HG02610 (cell line): ENCODE measurements around the gene ADARB2.
"Not testable (repeated sequence)": the region's sequence is repeated elsewhere in the genome, so short reads cannot be mapped to it uniquely, and the experiment has no call there.

Experiments used
- ATAC-seq: cut with Tn5 transposase; IDR thresholded peaks from one replicate; pipeline ENCODE4 v1.9.1; 2021; ENCODE audit warnings: mild to moderate bottlenecking, moderate library complexity; ENCODE audit not compliant: unreplicated experiment

ADARB2 gene

DNA sequence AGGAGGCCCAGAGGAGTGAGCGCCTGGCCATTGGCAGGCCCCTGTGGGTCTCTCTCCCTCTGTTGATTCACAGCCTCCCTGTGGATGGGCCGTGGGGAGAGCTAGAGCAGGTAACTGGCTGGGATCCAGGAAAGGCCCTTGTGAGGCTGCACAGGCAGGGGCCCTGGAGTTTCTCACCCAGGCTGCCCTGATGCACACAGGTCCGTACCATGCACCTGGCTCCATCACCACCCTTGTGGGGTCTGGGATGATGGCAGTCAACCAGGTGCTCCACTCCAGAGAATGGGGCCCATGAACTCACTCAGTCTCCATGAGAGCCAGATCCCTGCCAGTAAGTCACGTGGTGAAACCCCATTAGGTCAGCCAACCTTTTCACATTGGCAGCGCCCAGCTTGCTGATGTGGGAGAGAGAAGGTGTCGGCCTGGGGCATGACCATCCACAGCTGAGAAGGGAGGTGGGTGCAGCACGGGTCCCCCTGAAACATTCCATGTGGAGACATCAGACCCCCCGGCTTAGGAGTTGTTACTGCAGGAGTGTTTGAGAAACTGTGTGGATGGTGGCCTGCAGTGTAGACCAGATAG lies 320.8 kb downstream of the ADARB2 start:
- no peak for ATAC-seq

DNA sequence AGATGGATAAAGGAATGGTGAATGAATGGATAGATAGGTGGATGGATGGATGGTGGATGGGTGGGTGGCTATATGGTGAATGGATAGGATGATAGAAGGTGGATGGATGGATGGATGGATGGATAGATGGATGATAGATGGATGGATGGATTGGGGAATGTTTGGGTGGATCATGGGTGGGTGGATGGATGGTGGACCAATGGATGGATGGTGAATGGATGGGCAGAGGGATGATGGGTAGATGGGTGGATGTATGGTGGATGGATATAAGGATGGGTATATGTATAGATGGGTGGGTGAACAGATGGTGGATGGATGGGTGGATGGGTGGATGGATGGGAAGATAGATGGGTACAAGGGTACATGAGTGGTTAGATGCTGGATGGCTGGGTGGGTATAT lies 322.4 kb downstream of the ADARB2 start:
- ATAC-seq = no peak

DNA sequence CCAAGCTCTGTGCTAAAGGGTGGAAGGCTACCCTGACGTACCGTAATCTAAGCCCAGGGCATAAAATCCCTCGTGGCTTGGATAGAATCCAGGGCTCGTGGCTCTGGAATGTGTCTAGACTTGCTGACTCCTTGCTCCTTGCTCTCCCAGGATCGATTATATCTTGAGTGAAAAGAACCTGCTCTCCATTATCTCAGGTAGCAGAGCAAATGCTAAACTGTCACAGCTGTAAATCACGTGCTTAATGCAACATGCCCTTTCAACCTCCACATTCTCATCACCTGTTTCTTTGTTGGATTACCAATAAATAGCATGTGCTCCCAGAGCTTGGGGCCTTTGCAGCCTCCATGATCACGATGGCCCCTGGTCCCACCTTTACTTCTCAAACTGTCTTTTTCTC lies 323.0 kb downstream of the ADARB2 start:
- not testable (repeated sequence) for ATAC-seq

DNA sequence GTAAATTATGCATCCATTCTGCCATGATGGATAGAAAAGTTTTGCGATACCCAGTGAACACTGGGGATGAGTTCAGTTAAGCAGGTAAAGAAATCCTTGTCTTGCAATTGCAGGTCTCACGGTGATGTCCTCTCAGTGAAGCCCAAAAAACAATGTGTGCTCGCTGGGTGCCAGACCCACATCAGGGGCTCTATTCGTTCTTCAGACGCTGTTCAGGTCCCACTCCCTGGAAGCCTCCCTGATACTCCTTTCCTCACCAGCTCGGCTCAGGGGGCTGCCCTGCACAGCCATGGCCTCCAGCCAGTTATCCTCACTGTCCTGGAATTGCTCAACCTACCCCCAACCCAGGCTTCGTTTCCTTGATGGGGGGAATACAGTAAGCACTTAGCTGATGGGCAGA lies 323.5 kb downstream of the ADARB2 start:
- no peak for ATAC-seq

DNA sequence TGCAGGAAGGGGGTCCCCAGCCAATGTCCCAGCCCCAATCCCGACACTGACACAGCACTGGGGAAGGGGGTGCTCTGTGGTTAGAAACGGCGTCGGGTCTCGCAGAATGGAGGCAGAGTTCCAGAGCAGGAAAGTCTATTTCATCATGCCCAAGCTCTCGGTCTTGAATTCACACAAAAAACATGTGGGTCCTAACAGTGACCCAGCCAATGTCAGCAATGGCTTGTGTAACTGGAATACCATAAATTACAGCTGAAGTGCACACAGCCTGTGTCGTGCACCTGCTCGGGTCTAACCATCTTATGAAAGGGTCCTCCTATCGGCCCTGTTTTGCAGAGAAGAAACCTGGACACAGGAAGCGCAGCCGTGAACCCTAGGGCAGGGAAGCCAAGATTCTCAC lies 324.1 kb downstream of the ADARB2 start:
- no peak for ATAC-seq

DNA sequence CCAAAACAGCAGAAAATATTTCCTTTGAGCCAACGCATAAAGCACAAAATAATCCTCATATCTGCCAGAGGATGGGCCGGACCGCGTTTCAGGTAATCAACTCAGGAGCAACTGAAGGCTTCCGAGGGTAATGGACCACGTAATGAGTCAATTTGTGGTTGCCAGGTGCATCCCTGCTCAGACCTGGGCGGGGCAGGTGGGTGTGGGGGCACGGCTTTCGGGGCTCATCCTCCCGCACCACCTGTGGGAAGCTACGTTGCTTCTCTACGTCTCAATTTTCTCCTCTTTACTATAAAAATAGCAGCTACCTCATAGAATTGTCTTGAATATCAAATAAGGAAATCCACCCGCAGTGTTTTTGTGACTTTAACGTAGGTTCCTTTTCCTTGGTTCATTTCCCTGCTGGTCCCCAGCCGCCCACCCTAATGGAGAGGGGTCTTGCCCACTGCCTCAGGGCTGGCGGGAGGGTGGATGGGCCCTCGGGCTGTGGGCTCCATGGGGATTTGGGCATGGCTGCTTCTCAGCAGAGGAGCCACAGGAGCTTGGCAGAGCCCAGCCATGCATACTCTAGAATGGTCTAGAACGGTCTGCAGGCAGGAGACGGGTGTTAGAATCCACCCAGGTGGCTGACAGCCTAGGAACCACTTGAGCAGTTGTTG lies 324.7 kb downstream of the ADARB2 start:
- ATAC-seq = no peak

DNA sequence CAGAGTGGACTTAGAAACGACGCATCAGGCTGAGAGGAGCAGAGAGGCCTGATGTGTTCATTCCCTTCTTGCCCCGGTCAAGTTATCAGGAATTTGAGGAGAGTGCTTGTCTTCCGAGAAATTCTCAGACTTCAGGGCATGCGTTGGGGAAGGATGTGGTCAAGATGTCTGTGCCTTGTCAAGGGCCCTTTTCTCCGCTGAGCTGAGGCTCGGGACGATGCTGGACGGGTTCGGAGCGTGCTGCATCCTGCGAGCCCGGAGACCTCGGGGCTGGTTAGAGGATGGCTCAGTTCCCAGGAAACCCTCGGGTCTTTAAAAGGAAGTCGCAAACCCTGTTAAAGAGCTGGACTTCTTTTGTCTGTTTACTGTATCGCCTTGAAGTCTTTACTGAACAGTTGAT lies 325.4 kb downstream of the ADARB2 start:
- no peak for ATAC-seq

DNA sequence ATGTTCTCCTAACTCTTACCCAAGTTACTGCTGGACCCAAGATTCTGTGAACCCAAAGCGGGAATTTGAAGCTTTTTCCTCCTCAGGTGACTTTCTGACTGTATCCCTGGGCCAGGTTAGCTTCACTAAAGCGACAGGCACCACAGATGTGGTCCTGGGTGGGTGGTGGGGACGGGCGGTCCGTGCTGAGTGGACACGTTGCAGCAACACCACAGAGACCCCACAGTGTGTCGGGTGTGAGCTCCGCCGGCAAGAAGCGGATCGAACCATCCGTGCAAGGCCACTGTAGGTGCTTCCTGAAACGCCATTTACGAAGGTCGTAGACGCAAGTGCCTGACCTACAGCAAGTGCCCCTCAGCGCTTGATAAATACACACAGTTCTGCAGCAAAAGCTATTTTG lies 325.9 kb downstream of the ADARB2 start:
- ATAC-seq = no peak

DNA sequence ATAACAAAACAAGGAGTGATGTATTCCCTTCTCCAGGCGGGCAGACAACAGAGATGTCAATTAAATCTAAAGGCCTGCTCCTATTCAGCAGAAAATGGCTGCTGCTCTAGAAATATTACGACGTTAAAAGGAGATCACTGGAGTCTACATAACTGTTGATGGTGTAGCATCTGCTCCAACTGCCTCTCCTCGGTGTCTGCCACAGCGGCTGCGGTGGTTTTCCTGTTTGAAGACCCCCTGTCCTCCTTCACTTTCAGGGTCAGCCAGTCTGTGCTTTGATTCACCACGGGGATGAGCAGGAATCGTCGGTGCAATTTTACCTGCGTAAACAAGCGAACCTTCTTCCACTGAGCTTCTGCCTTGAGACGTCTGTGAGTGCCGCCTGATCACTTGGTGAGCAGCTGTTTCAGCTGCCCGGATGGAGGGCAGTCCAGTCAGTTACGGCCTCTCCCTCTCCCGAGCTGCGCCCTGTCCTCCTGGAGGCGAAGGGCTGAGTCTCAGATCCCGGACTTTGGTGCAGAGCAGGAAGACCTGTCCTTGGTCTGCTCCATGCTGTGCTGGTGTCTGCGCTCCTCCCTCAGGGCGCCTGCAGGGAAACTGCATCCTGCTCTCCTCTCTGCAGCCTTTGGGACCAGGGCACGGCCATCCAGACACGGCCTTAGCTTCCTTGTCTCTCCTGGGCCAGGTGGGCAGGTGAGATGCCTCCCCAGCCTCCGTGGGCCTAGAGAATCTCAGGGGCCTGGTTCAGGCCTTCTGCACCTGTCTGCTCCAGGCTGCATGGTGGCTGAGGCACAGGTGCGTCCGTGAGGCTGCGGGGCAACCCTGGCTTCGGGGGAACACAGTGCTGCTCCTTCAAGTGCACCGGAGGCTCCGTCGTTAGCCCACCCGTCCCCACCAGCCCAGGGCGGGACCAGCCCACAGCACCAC lies 326.6 kb downstream of the ADARB2 start:
- ATAC-seq = no peak

DNA sequence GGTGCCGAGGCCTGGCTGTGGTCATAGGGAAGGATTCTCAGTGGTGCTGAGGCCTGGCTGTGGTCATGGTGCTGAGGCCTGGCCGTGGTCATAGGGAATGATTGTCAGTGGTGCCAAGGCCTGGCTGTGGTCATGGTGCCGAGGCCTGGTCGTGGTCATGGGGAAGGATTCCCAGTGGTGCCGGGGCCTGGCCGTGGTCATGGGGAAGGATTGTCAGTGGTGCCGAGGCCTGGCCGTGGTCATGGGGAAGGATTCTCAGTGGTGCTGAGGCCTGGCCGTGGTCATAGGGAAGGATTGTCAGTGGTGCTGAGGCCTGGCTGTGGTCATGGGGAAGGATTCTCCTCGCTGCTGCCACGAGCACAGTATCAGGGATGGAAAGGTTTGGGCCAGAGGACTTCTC lies 327.3 kb downstream of the ADARB2 start:
- ATAC-seq = no peak

DNA sequence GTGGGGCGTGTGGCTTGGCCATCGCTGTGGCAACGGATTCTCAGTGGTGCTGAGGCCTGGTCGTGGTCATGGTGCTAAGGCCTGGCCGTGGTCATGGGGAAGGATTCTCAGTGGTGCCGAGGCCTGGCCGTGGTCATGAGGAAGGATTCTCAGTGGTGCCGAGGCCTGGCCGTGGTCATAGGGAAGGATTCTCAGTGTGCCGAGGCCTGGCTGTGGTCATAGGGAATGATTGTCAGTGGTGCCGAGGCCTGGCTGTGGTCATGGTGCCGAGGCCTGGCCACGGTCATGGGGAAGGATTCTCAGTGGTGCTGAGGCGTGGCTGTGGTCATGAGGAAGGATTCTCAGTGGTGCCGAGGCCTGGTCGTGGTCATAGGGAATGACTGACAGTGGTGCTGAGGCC lies 327.9 kb downstream of the ADARB2 start:
- ATAC-seq = no peak

DNA sequence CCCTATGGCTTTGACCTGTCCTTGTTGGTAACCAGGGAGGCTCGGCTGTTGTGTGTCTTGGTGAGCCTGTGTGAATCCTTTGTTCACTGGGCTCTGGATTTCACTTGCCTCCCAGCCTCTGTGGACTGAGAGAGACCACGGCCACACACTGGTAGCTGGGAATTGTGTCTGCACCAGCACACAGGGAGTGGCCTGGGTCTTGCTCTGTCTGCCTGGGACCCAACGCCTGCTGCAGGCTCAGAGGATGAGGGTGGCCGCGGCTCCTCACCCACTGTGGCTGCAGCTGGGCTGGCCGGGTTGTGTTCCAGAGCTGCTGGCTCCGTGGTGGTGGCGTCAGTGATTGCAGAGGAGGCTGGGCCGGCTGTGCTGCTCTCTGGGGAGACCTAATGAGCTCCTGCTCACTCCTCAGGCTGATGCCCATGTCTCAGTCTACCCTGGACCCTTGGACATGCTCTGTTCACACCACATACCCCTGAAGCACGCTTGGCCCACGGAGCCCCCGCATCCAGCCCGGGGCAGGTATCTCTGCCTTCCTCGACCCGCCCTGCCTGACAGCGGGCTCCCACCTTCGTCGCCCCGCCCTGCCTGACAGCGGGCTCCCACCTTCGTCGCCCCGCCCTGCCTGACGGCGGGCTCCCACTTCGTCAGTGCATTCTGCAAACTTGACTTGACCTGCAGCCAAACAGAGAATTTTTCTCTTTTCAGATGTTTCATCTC lies 328.5 kb downstream of the ADARB2 start:
- no peak for ATAC-seq

DNA sequence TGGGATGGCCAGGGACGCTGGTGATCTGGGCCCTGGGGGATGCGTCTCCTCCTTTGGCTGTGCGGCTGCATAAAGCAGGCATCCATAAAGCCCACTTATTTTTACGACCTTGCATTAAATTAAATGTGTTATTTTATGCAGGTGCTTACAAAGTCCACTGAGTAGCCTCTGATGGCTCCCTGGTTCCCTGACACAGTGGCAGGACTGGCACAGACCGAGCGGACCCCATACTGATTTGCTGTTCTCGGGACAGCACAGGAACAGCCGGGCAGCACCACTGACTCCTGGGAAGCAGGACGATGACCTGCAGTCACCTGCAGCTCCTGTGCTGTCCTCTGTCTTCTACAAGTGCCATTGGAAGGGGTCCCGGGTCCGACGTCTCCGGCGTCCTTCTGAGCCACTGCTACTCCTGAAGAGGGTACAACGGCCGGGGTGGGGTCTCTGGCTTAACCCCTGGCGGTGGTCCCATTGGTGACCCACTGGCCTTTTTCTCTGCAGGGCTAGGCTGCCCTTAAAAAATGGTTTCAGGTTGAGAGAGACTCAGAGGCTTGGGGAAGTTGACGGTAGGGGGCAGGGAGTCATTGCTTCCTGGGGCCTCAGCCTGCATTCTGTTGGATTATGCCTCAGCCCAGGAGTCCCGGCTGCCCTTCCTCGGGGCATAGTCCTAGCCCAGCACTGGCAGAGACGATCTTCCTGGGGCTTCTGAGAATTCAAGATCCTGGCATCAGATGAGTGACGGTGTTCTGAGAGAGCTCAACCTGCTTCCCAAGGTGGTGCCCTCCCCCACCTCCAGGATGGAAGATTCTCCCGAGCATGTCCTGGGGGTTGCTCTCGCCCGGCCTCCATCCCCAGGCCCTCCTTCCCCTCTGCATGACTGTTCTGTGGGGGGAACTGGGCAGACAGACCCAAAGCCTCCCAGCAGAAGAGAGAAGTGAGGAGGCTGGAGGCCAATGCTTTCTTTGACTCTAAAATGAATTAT lies 330.1 kb downstream of the ADARB2 start:
- no peak for ATAC-seq

DNA sequence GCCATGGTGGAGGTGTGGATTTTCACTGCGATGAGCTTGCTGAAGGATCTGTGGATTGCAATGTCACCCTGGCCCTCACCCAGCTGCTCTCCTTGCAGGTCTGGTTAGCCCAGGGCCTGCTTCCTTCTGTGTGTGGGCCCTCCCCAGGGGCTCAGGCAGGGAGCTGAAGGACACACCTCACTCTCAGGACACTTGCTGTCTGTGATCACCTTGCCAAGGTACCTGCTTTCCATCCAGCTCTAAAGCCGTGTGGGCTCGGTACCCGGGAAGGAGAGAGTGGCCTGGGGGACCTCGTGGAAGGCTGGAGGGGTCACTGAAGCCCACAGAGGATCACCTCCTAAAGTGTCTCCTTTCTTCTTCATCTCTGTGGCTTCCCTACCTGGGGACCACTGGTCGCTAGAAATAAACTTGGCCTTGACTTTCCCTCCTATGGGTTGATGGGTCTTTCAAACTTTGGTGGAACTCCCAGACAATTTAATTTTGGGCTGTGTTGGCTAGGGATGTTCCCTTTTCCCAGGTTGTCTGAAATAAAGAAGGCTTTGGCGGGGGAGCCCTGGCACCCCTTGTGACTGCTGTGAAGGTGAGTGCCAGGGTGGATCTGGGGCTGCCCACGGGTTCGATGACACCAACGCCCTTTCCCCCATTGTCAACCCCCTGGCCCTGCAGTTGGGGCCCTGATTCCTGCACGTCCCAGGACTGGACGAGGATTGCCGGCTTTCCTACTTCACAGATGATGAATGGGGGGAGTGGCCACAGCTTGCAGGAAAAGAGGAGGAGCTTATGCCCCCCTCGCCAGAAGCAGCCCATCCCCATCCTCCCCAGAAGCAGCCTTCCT lies 331.0 kb downstream of the ADARB2 start:
- ATAC-seq = no peak

DNA sequence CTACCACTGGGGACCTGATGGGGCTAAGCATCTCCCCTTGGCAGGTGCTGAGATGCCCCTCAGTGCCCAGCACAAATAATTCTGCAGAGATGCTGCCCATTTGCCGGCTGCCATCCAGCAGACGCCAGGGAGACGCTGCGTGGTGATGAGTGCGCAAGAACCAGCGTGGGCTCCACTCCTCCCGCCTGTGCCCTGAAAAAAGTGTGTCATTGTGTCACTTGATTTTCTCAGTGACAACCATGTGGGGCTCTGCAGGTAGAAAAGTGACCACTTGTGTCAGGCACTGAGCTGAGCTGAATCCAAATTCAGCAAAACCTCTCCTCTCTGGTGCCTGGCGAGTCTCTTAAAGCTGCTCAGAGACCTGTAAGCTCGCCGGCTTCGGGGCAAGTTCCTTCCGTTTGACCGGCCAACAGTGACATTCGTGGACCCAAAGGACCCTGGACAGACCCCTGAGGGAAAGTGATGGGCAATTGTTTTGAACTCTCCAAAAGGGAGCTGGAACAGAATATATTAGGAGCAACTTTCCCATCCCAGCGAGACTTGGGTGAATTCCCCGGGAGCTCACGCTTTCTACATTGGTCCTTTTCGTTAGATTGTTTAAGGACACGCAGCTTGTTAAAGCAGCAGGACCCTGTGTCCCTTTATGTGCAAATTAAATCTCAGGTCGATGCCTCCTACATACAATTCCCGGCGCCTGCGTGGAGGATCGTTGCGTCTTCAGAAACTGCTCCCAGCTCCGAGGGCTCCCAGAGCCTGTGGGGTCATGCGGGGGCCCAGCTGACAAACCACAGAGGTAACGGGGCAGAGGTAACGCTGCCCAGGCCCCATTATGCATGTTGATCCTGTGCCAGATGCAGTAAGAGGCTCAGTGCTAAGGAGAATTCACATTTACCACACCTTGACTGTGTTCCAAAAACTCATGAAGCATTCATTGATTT lies 332.7 kb downstream of the ADARB2 start:
- no peak for ATAC-seq

DNA sequence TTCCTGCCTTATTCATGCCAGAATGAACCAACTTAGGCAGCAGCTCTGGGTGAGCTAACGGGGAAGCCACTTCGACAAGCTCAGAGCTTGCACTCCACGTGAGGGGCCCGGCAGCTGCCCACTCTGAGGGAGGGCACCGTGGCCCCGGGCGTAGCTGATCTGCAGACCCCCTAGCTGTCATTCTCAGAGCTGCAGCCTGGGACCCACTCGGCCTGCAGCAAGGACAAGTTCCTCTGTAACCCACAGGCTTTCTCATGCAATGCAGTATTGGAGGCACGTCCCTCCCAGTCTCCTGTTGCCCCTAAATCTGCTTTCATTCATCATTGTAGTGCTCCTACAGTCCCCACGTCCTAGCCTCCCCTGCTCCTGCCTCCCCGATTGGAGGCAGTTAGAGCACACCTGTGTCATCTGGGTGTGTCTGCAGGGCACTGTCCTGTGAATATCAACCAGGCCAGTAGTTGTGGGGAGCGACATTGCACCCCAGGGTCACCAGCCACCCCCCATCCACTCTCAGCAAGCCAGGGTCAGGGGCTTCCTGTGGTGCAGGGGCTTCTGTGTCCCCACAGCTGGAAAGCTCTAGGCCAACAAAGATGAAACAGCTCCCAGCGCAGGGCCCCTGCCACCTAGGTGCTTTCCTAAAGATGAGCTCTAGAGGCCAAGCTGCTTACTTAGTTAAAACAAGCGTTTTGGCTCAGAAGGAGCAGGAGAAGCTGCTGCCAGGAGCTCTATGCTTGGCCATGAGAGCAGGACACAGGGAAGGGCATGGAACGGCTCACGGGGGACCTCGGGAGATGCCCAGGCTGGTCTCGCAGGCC lies 333.6 kb downstream of the ADARB2 start:
- ATAC-seq = no peak

DNA sequence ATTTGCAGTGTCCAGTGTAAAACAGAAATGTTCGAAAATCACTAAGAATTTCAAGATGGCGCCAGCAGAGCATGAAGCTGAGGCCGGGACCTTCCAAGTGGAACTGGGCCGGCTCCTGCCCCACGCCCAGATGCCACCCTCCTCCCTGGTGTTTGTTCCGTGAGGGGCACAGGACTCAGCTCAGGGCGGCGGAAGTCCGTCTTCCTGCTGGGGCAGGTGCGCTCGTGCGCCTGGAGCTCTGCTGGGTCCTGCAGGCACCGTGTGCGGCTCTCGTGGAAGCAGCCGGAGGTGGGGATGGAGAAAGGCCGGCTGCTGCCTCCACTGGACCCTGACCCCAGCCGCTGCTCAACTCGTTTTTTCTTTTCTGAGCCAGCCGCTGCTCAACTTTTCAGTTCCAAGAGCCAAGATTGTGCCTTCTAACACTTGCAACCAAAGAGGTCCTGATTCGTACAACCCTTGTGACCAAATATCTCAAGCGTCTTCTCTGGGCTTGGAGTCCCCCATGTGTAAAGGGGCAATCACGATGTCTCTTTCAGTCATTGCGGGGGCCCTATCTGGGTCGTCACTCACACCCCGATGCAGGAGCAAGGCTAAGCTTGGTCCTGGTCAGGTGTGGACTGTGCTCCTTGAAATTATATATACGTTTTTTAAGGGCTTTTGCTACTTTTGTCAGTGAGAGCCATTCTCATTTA lies 334.4 kb downstream of the ADARB2 start:
- ATAC-seq = no peak
